Urothelium cell line (cell line): ENCODE results near the gene BAIAP2L2.
"Not testable (repeated sequence)": the region's sequence is repeated elsewhere in the genome, so short reads cannot be mapped to it uniquely, and the experiment has no call there.

Source experiments
- DNase-seq: peaks from one replicate; pipeline ENCODE4 v3.0.0; 2011; ENCODE audit warnings: low spot score, mixed read lengths
- FAIRE-seq: peaks from 2 replicates; lab custom pipeline; 2011; peaks lifted over from hg19 to GRCh38; lab: Jason Lieb, UNC

The BAIAP2L2 gene

GRCh38 chr22:38129856-38130255 is 19.4 kb upstream of the BAIAP2L2 start:
- no peak for DNase-seq
- peak; percentile 13 for FAIRE-seq

- FAIRE-seq (no peak), DNase-seq (no peak)
These were observed 18.5 kb upstream of the BAIAP2L2 start for GRCh38 chr22:38129021-38129420.

- no peak for FAIRE-seq
- no peak for DNase-seq
These were observed 17.4 kb upstream of the BAIAP2L2 start for GRCh38 chr22:38127869-38128268.

GRCh38 chr22:38126928-38127668 is 16.6 kb upstream of the BAIAP2L2 start:
- DNase-seq (no peak), FAIRE-seq (no peak)

- no peak for DNase-seq
- FAIRE-seq: no peak
These were observed 15.3 kb upstream of the BAIAP2L2 start for GRCh38 chr22:38125751-38126201.

GRCh38 chr22:38125038-38125610 is 14.6 kb upstream of the BAIAP2L2 start:
- peak; percentile 97 for FAIRE-seq

GRCh38 chr22:38124236-38124974 is 13.9 kb upstream of the BAIAP2L2 start:
- DNase-seq: no peak
- no peak for FAIRE-seq

More at GRCh38 chr22:38125038-38125610, 14.6 kb upstream of the BAIAP2L2 start:
- DNase-seq: no peak

GRCh38 chr22:38122616-38123015 is 12.1 kb upstream of the BAIAP2L2 start:
- no peak for FAIRE-seq
- DNase-seq: no peak

GRCh38 chr22:38120359-38121110 is 10.1 kb upstream of the BAIAP2L2 start:
- DNase-seq (no peak), FAIRE-seq (no peak)

- FAIRE-seq, DNase-seq: not testable (repeated sequence)
These were observed 8.3 kb upstream of the BAIAP2L2 start for GRCh38 chr22:38118747-38119146.

- no peak for FAIRE-seq
- DNase-seq: no peak
These were observed 7.7 kb upstream of the BAIAP2L2 start for GRCh38 chr22:38118182-38118581.

GRCh38 chr22:38117556-38117955 is 7.1 kb upstream of the BAIAP2L2 start:
- DNase-seq, FAIRE-seq: not testable (repeated sequence)

GRCh38 chr22:38115423-38116205 is 5.1 kb upstream of the BAIAP2L2 start:
- no peak for DNase-seq
- FAIRE-seq: no peak

- FAIRE-seq (no peak), DNase-seq (peak; percentile 91)
These were observed 4.3 kb upstream of the BAIAP2L2 start for GRCh38 chr22:38114484-38115398.

GRCh38 chr22:38112381-38112780 is 1.9 kb upstream of the BAIAP2L2 start:
- no peak for DNase-seq
- no peak for FAIRE-seq

GRCh38 chr22:38111925-38112355 is 1.5 kb upstream of the BAIAP2L2 start:
- no peak for DNase-seq
- FAIRE-seq: no peak

- FAIRE-seq: no peak
These were observed 674 bp upstream of the BAIAP2L2 start for GRCh38 chr22:38110863-38111852.

More at GRCh38 chr22:38110863-38111852, 674 bp upstream of the BAIAP2L2 start:
- DNase-seq: no peak
